Ectodermal cell (in vitro differentiated cells): ENCODE data around the gene SLC22A17.

Experiments
- H3K27ac ChIP-seq: 2 replicates; pipeline ENCODE4 v1.7.0; 2013; ENCODE audit warnings: mild to moderate bottlenecking, low read depth, low read length; ENCODE audit not compliant: insufficient read depth, poor library complexity, severe bottlenecking
- H3K27me3 ChIP-seq: 2 replicates; pipeline ENCODE4 v1.7.0; 2013; ENCODE audit warnings: mild to moderate bottlenecking, low read length; ENCODE audit not compliant: insufficient read depth, control insufficient read depth, poor library complexity, severe bottlenecking
- H3K36me3 ChIP-seq: one replicate; pipeline ENCODE4 v1.7.0; 2013; ENCODE audit warnings: low read length; ENCODE audit not compliant: control insufficient read depth, insufficient read depth
- H3K4me1 ChIP-seq: one replicate; pipeline ENCODE4 v1.7.0; 2013; ENCODE audit warnings: low read length; ENCODE audit not compliant: control insufficient read depth, insufficient read depth
- H3K4me3 ChIP-seq: 2 replicates; pipeline ENCODE4 v1.7.0; 2013; ENCODE audit warnings: low read depth, low read length, control low read depth; ENCODE audit not compliant: insufficient read depth
- H3K9me3 ChIP-seq: 2 replicates; pipeline ENCODE4 v1.7.0; 2013; ENCODE audit warnings: mild to moderate bottlenecking, low read length, moderate library complexity; ENCODE audit not compliant: control insufficient read depth
- WGBS, 2 experiments: methylation state at CpG; one replicate each; pipeline ENCODE4 v1.1.7; 2013; ENCODE audit warnings: missing lambda C conversion rate in 2 of 2; 5-methylcytosine and 5-hydroxymethylcytosine counted together

The SLC22A17 gene

DNA sequence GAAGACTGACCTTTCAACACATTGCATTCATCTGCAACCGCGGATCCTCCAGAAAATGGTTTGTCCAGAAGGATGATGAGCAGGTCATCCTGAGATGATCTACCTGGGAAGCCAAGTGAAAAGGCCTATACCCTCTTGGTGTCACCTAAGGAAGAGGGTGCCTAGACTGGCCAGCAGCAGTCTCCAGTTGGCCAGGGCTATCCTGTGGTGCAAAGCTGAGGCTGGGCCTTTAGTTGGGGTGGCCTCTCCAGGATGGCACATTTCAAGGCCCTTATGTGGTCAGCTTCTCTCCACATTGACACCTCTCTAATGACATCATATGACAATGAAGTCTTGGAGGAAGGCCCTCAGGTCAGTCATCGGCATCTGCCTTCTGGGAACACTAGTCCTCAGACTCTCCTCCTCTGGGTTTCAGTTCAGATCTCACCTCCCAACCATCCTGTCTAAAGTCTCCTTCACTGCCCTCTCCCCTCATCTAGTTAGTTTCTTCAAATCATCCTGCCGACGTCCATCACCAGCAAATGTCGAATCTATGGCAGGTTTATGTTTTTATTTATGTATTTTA, 3.3 kb upstream of the SLC22A17 start:
- H3K36me3 ChIP-seq = peaks cover 17% of the 10 kb centered on the region
- no peaks in the 10 kb centered on the region for H3K9me3 ChIP-seq
- peaks cover 3% of the 10 kb centered on the region for H3K4me1 ChIP-seq
- no peak overlapping the region for H3K27ac ChIP-seq
- no peak overlapping the region for H3K4me3 ChIP-seq
- WGBS, 2 experiments = 95 to 97% methylated on average over 3 to 6 of the region's 6 CpGs
- H3K27me3 ChIP-seq = peaks cover 9% of the 10 kb centered on the region

DNA sequence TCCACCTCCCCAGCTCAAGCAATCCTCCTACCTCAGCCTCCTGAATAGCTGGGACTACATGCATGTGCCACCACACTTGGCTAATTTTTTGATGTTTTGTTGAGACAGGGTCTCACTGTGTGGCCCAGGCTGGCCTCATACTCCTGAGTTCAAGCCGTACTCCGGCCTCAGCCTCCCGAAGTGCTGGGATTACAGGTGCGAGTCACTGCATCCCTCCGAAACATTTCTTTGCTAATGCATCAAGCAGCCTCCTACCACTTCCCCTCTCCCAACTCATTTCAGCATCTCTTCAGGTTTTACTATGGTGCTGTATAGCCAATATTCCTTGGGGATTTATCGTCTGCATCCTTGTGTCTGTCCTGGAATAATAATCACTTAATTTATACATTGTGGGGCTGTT, 2.3 kb upstream of the SLC22A17 start:
- H3K4me1 ChIP-seq = no peaks in the 10 kb centered on the region
- 92 to 95% methylated on average over 5 to 6 of the region's 6 CpGs for WGBS, 2 experiments
- no peak overlapping the region for H3K4me3 ChIP-seq
- H3K9me3 ChIP-seq = no peaks in the 10 kb centered on the region
- peaks cover 16% of the 10 kb centered on the region for H3K36me3 ChIP-seq
- H3K27me3 ChIP-seq = peaks cover 9% of the 10 kb centered on the region
- no peak overlapping the region for H3K27ac ChIP-seq

DNA sequence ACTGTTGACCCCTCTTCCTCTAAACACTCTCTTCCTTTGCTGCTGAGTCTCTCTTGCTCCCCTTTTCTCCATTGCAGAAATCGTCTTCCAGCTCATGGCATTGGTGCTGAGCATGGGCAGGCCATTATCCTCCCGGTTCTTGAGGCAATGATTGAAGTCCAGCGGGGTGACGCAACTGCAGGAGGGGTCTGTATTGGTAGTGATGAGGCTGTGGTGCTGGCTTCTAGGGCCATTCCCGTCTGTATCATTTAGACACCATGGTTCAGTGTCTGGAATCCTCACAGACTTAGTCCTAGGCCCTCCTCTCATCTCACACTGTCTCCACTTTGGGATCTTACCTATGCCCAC, 720 bp upstream of the SLC22A17 start:
- H3K9me3 ChIP-seq = no peaks in the 10 kb centered on the region
- H3K4me3 ChIP-seq = no peak overlapping the region
- H3K27me3 ChIP-seq = peaks cover 9% of the 10 kb centered on the region
- WGBS, 2 experiments = 87 to 91% methylated on average over 5 of the region's 5 CpGs
- no peaks in the 10 kb centered on the region for H3K4me1 ChIP-seq
- peaks cover 7% of the 10 kb centered on the region for H3K36me3 ChIP-seq
- H3K27ac ChIP-seq = no peak overlapping the region

DNA sequence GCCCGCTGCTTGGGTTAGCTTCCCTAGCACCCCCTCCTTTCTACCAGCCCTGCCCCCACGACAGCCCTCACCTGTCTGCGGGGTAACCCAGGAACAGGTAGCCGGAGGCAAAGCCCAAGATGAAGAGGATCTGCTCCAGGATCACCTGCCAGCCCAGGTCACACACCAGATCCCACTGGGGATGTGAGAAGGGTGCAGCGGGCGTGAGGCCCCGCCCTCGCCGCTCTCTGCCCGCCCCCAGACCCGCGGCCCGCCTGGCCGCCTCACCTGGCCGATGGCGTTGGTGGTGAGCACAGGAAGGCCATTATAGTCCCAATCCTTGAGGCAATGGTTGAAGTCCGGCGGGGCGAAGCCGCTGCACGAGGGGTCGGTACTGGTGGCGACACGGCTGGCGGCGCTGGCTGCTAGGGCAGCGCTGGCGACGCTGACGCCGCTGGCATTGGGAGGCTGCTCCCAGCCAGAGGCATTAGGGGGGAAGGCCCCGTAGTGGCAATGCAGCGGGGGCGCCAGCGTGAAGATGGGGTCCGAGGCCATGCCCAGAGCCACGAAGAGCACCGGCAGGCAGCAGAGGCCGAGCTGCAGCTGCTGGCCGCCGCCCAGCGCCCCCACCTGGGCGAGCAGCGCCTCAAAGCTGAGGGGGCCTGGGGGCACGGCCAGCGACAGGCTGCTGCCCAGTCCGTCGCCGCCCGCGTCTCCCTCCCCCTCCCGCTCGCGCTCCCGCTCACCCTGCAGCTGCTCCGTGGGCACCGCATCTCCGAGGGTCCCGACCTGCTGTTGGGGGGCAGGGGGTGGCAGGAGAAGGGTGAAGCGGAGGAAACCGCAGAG, 794 bp downstream of the SLC22A17 start:
- Histone ChIP-seq H3K27ac (peak overlapping the region; percentile 68), H3K4me1 (no peaks in the 10 kb centered on the region), H3K9me3 (no peaks in the 10 kb centered on the region), H3K36me3 (no peaks in the 10 kb centered on the region), H3K27me3 (peaks cover 9% of the 10 kb centered on the region), H3K4me3 (peak overlapping the region; percentile 67)
- WGBS, 2 experiments = 7 to 8% methylated on average over 61 of the region's 61 CpGs

- WGBS, 2 experiments = 90 to 92% methylated on average over 8 of the region's 8 CpGs
- Histone ChIP-seq H3K9me3 (no peaks in the 10 kb centered on the region), H3K4me1 (no peaks in the 10 kb centered on the region), H3K4me3 (no peak overlapping the region), H3K36me3 (no peaks in the 10 kb centered on the region), H3K27me3 (peaks cover 9% of the 10 kb centered on the region), H3K27ac (no peak overlapping the region)
Measured at GRCh38 chr14:23349156-23349845, 3.4 kb downstream of the SLC22A17 start.

DNA sequence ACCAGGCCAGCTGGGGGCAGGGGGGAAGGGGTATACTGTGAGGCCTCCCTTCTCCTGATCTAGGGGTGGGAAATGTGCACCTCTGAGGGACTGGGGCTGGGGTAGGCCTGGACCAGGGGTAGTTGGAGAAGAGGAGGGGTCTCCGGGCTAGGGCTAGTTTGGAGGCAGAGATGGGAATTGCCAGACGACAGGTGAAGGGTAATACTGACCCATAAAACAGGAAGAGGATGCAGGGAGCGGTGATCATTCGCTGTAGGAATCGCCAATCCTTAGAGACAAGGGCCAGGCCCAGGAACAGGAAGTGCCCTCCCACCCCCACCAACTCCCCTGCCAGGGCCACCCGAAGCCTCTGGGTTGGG, 4.4 kb downstream of the SLC22A17 start:
- Histone ChIP-seq H3K27ac (no peak overlapping the region), H3K4me3 (no peak overlapping the region), H3K27me3 (peaks cover 9% of the 10 kb centered on the region), H3K36me3 (no peaks in the 10 kb centered on the region), H3K4me1 (no peaks in the 10 kb centered on the region), H3K9me3 (no peaks in the 10 kb centered on the region)
- WGBS, 2 experiments = 89 to 92% methylated on average over 6 of the region's 6 CpGs

DNA sequence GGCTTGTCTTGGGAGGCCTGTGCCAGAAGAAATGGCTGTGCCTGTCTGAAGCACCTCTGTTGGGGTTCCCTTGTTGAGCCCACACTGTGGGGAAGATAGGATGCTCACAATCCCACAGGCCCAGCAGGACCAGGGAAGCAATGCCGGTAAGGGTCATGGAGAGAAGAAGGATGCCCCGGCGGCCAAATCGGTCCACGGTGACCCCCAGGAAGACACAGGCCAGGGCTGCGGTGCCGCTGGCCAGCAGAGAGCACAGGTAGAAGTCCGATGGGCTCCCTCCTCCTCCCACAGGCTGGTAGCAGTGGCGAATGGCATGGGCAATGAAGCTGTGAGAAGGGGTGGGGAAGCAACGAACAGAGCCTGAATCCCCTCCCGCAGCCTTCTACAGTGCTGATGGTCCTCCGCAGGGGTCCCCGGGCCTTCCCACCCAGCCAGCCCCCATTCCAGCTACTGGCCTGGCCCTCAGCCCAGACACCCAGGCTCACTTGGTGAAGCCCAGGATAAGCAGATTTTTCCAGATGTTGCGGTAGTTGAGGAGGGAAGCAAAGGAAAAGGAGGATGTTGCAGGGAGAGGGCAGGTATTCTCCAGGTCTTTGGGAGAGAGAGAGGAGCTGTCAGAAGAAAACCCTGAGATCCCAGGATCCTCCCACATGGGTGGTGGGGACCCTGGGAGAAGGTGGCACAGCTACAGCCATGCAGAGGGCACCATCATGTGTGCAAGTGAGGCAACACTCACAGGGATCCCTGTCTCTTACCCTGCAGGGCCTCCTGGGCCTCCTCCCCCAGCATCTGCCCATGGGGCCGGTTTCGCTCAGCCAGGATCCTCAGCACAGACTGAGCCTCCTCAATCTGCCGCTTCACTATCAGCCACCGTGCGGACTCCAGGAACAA, 5.0 kb downstream of the SLC22A17 start:
- no peak overlapping the region for H3K27ac ChIP-seq
- 94 to 95% methylated on average over 19 of the region's 19 CpGs for WGBS, 2 experiments
- no peaks in the 10 kb centered on the region for H3K9me3 ChIP-seq
- peaks cover 9% of the 10 kb centered on the region for H3K27me3 ChIP-seq
- H3K4me3 ChIP-seq = no peak overlapping the region
- H3K36me3 ChIP-seq = no peaks in the 10 kb centered on the region
- no peaks in the 10 kb centered on the region for H3K4me1 ChIP-seq

DNA sequence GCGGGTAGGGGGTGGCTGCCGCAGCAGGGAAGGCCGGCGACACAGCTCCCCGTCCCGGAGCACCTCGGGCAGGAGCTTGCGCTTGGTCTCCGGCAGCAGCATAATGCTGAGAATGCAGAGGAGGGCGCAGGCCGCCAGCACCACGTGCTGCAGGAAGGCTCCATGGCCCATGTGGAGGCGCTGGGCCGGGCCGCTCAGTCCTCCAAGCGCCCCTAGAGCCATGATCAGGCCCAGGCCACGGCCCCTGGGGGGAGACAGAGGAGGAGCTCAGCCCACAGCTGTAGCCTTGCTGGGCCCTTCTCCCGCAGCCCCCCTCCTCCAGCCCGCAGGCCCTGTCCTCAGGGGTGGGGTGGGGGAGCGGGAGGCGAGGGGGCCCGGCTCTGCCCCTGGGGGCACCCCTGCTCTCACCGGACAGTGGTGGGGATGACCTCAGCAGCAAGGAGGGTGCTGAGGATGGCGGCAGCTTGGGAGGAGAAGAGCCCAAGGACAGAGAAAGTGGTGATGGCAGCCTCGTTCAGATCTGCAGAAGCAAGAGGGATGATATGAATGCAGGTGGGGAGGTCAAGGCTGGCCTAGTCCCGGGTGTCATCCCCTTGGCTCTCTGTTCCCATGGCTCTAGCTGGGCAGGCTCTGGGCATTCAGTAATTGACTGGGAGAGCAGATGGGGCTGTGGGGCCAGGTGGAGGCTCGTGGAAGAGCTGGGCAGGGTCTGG, 5.8 kb downstream of the SLC22A17 start:
- Histone ChIP-seq H3K9me3 (no peaks in the 10 kb centered on the region), H3K27me3 (peaks cover 8% of the 10 kb centered on the region), H3K4me3 (no peak overlapping the region), H3K36me3 (no peaks in the 10 kb centered on the region), H3K4me1 (no peaks in the 10 kb centered on the region), H3K27ac (no peak overlapping the region)
- 87% methylated on average over 27 of the region's 27 CpGs for whole genome bisulfite sequencing, 2 experiments

DNA sequence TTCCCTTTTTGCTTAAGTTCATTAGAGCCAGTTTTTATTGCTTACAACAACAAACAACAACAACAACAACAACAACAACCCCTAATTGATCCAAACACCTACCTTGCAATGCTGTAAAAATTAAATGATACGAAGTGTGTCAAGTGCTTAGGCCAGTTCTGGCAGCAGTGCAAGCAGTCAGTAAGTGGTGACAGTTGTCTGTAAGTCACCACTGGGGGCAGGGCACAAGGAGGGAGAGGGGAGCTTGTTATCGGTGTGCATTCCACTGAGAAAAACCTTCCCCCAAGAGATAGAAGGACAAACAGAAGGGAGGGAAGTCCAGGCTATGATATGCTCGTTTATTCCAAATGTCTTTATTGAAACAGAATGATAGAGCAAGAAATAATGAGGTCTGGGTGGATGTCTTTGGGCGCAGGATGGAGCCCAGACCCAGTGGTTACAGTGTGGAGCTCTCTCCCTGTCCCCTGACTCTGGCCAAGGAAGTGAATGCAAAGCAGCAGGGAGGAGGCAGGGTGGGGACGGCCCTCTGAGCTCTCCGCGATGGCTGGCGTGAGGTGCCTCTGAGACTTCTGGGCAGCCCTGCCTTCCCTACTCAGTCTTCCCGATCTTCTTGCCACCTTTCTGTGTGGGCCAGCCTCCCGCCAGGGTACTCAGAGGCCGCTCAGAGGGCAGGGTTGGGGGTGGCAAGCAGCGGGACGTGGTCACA, 6.5 kb downstream of the SLC22A17 start:
- Histone ChIP-seq H3K27ac (no peak overlapping the region), H3K4me1 (no peaks in the 10 kb centered on the region), H3K36me3 (no peaks in the 10 kb centered on the region), H3K27me3 (peaks cover 1% of the 10 kb centered on the region), H3K4me3 (no peak overlapping the region), H3K9me3 (no peaks in the 10 kb centered on the region)
- WGBS, 2 experiments = 67 to 73% methylated on average over 13 of the region's 13 CpGs
